H1 (cell line): ENCODE results near the gene ISX. TPM values are rescaled to one million over a fixed set of nuclear protein-coding genes. Genes with fewer than 3 reads are reported as not detected.

Experiments
- CTCF ChIA-PET: fragments of 300-600 bp; sonication (Branson Sonifier 250); formaldehyde crosslinking; loops from one replicate; lab custom pipeline; 2021; ENCODE audit not compliant: partially characterized antibody; lab: Charles Lee
- POLR2A ChIA-PET: fragments of 300-600 bp; sonication (Branson Sonifier 250); formaldehyde crosslinking; loops from one replicate; lab custom pipeline; 2021; ENCODE audit warnings: inconsistent platforms; ENCODE audit not compliant: partially characterized antibody; lab: Charles Lee
- DNase-seq, 2 experiments: peaks; one replicate each; pipeline versions ENCODE4 v3.0.0 to v3.0.0-alpha.2; 2010 to 2022; ENCODE audit warnings: low spot score in 2 of 2, low read depth in 1 of 2, mixed read lengths in 1 of 2
- FAIRE-seq: peaks from 2 replicates; lab custom pipeline; 2011; peaks lifted over from hg19 to GRCh38; lab: Jason Lieb, UNC
- H2AFZ ChIP-seq: 2 replicates; pipeline ENCODE4 v1.8.1; 2012; ENCODE audit warnings: low read length, inconsistent platforms
- H2AK5ac ChIP-seq: 2 replicates; pipeline ENCODE4 v1.6.1; 2013; ENCODE audit warnings: low read depth, low read length
- H2BK120ac ChIP-seq: replicated peaks from 2 replicates; pipeline ENCODE3; 2013; ENCODE audit warnings: low read depth, low read length, inconsistent platforms
- H2BK12ac ChIP-seq: 2 replicates; pipeline ENCODE4 v1.6.1; 2013; ENCODE audit warnings: low read depth, low read length
- H2BK15ac ChIP-seq: 2 replicates; pipeline ENCODE4 v1.6.1; 2013; ENCODE audit warnings: low read length
- H2BK20ac ChIP-seq: 2 replicates; pipeline ENCODE4 v1.6.1; 2013; ENCODE audit warnings: low read length
- H2BK5ac ChIP-seq: 2 replicates; pipeline ENCODE4 v1.6.1; 2013; ENCODE audit warnings: low read depth, low read length
- H3K14ac ChIP-seq: 2 replicates; pipeline ENCODE4 v1.6.1; 2013; ENCODE audit warnings: inconsistent platforms; ENCODE audit not compliant: insufficient read length
- H3K18ac ChIP-seq: 2 replicates; pipeline ENCODE4 v1.6.1; 2013; ENCODE audit warnings: low read length; ENCODE audit errors: extremely low read depth
- H3K23ac ChIP-seq: 2 replicates; pipeline ENCODE4 v1.6.1; 2013; ENCODE audit warnings: inconsistent platforms; ENCODE audit not compliant: insufficient read length
- H3K23me2 ChIP-seq: 2 replicates; pipeline ENCODE4 v1.6.1; 2013; ENCODE audit warnings: low read depth, low read length
- H3K27ac ChIP-seq: 2 replicates; pipeline ENCODE4 v1.6.1; 2011; ENCODE audit warnings: low read depth, low read length, inconsistent platforms
- H3K27me3 ChIP-seq, 4 experiments: replicated peaks in 1 of 4; 1 replicate in 1 of 4; 2 replicates in 3 of 4; pipeline versions ENCODE4 v1.6.1 to v1.8.1; 2011 to 2013; ENCODE audit warnings: low read length in 3 of 4, mild to moderate bottlenecking in 3 of 4, inconsistent platforms in 2 of 4, mixed read lengths in 2 of 4, moderate library complexity in 1 of 4; ENCODE audit not compliant: control insufficient read depth in 3 of 4, insufficient read depth in 3 of 4; ENCODE audit errors: extremely low read depth in 1 of 4
- H3K36me3 ChIP-seq, 4 experiments: 2 replicates each; pipeline versions ENCODE4 v1.6.1 to v1.8.1; 2011 to 2013; ENCODE audit warnings: mild to moderate bottlenecking in 4 of 4, low read length in 3 of 4, moderate library complexity in 2 of 4, control low read depth in 1 of 4, inconsistent platforms in 1 of 4; ENCODE audit not compliant: insufficient read depth in 4 of 4, control insufficient read depth in 2 of 4
- H3K4ac ChIP-seq: replicated peaks from 2 replicates; pipeline ENCODE3; 2013; ENCODE audit warnings: low read length, low read depth, mixed read lengths, inconsistent platforms; ENCODE audit not compliant: insufficient read length
- H3K4me1 ChIP-seq, 4 experiments: replicated peaks in 1 of 4; 1 replicate in 1 of 4; 2 replicates in 3 of 4; pipeline versions ENCODE4 v1.6.1 to v1.8.1; 2011 to 2013; ENCODE audit warnings: low read length in 3 of 4, inconsistent platforms in 2 of 4, mixed read lengths in 1 of 4; ENCODE audit not compliant: insufficient read depth in 4 of 4, control insufficient read depth in 3 of 4
- H3K4me2 ChIP-seq, 2 experiments: 2 replicates each; pipeline versions ENCODE4 v1.6.1 to v1.8.1; 2011 to 2013; ENCODE audit warnings: low read depth in 2 of 2, low read length in 2 of 2, control low read depth in 1 of 2, inconsistent platforms in 1 of 2, mild to moderate bottlenecking in 1 of 2; ENCODE audit not compliant: insufficient read depth in 1 of 2
- H3K4me3 ChIP-seq, 4 experiments: fragments of 200-600, 300-600 bp in 1 of 4; sonication (generic), shearing (Covaris generic), sonication (Bioruptor Twin) in 1 of 4; 2 replicates each; pipeline versions ENCODE4 v1.5.1 to v1.8.1; 2011 to 2016; ENCODE audit warnings: low read length in 4 of 4, low read depth in 3 of 4, control low read depth in 2 of 4, inconsistent platforms in 2 of 4, mild to moderate bottlenecking in 2 of 4, mixed read lengths in 1 of 4, moderate library complexity in 1 of 4; ENCODE audit not compliant: insufficient read depth in 2 of 4; ENCODE audit errors: extremely low read depth in 1 of 4
- H3K56ac ChIP-seq: replicated peaks from 2 replicates; pipeline ENCODE3; 2013; ENCODE audit warnings: low read depth, mild to moderate bottlenecking, mixed read lengths, low read length, inconsistent platforms; ENCODE audit not compliant: insufficient read length
- H3K79me1 ChIP-seq: 2 replicates; pipeline ENCODE4 v1.6.1; 2013; ENCODE audit warnings: low read depth, low read length, control low read depth
- H3K79me2 ChIP-seq, 2 experiments: 2 replicates each; pipeline versions ENCODE4 v1.6.1 to v1.8.1; 2012 to 2013; ENCODE audit warnings: low read length in 2 of 2, mild to moderate bottlenecking in 2 of 2, inconsistent platforms in 1 of 2; ENCODE audit not compliant: insufficient read depth in 2 of 2, control insufficient read depth in 1 of 2
- H3K9ac ChIP-seq, 4 experiments: replicated peaks in 1 of 4; 1 replicate in 1 of 4; 2 replicates in 3 of 4; pipeline versions ENCODE4 v1.6.1 to v1.8.1; 2011 to 2013; ENCODE audit warnings: low read depth in 3 of 4, low read length in 3 of 4, control low read depth in 2 of 4, mild to moderate bottlenecking in 2 of 4, moderate library complexity in 2 of 4, inconsistent platforms in 1 of 4; ENCODE audit errors: extremely low read depth in 1 of 4
- H3K9me3 ChIP-seq, 2 experiments: 2 replicates each; pipeline versions ENCODE4 v1.6.1 to v1.8.1; 2012 to 2013; ENCODE audit warnings: mild to moderate bottlenecking in 2 of 2, moderate library complexity in 2 of 2, control low read depth in 1 of 2, inconsistent platforms in 1 of 2, low read depth in 1 of 2, low read length in 1 of 2, mixed read lengths in 1 of 2; ENCODE audit not compliant: insufficient read depth in 2 of 2
- H4K20me1 ChIP-seq, 2 experiments: replicated peaks in 1 of 2; 2 replicates each; pipeline versions ENCODE3 to v1.8.1; 2011 to 2013; ENCODE audit warnings: inconsistent platforms in 2 of 2, low read length in 2 of 2, mild to moderate bottlenecking in 1 of 2; ENCODE audit not compliant: insufficient read depth in 2 of 2, control insufficient read depth in 1 of 2
- H4K5ac ChIP-seq: 2 replicates; pipeline ENCODE4 v1.6.1; 2013; ENCODE audit warnings: low read length, low read depth, mixed read lengths, inconsistent platforms; ENCODE audit not compliant: insufficient read length
- H4K8ac ChIP-seq: 2 replicates; pipeline ENCODE4 v1.8.0; 2013; ENCODE audit warnings: mild to moderate bottlenecking, moderate library complexity, low read length, inconsistent platforms; ENCODE audit not compliant: insufficient read depth; ENCODE audit errors: extremely low read depth
- H4K91ac ChIP-seq: replicated peaks from 2 replicates; pipeline ENCODE3; 2013; ENCODE audit warnings: low read length, mixed read lengths, inconsistent platforms; ENCODE audit not compliant: insufficient read length
- EZH2 ChIP-seq: fragments of 200-600 bp; sonication (generic); IDR thresholded peaks from 2 replicates; pipeline ENCODE4 v1.7.1; 2012; ENCODE audit warnings: low read depth, mild to moderate bottlenecking, moderate library complexity, low read length, inconsistent platforms; ENCODE audit not compliant: severe bottlenecking
- MAFK ChIP-seq: IDR thresholded peaks from 2 replicates; pipeline ENCODE4 v1.6.1; 2012; ENCODE audit warnings: low read depth, mild to moderate bottlenecking, improper control_type of control experiment, low read length
- POLR2A ChIP-seq, 2 experiments: IDR thresholded peaks; 1 replicate in 1 of 2; 2 replicates in 1 of 2; pipeline ENCODE4 v1.6.1; 2011; ENCODE audit warnings: low read depth in 2 of 2, low read length in 2 of 2, mild to moderate bottlenecking in 2 of 2; ENCODE audit errors: control extremely low read depth in 1 of 2
- SIX5 ChIP-seq: IDR thresholded peaks from 2 replicates; pipeline ENCODE4 v1.6.1; 2011; ENCODE audit warnings: mild to moderate bottlenecking, low read depth, low read length
- WGBS, 2 experiments: shearing (Covaris generic) in 1 of 2; methylation state at CpG; one replicate each; pipeline versions ENCODE4 v1.1.6 to v1.1.7; 2013 to 2015; ENCODE audit warnings: low lambda C conversion rate in 2 of 2, mixed read lengths in 2 of 2, inconsistent platforms in 1 of 2, low coverage in 1 of 2, missing lambda C conversion rate in 1 of 2; ENCODE audit not compliant: insufficient replicate concordance in 2 of 2, insufficient coverage in 1 of 2, insufficient read length in 1 of 2; ENCODE audit errors: extremely low coverage in 1 of 2, missing lambda C conversion rate in 1 of 2; 5-methylcytosine and 5-hydroxymethylcytosine counted together
- polyA plus RNA-seq, 7 experiments: library from polyadenylated mRNA; depleted of rRNA in 3 of 7; stranded (reverse) in 5 of 7; unstranded in 2 of 7; fragments of >200 nt in 5 of 7; fragments of 200-250 nt in 2 of 7; gene quantifications; 1 replicate in 5 of 7; 2 replicates in 1 of 7; 4 replicates in 1 of 7; pipeline versions ENCODE4 v1.2.1 to v1.2.3, GENCODE V29; 2011 to 2013; ENCODE audit warnings: missing spikeins in 2 of 7, mixed read lengths in 2 of 7
- total RNA-seq: library from RNA; stranded (reverse); fragmentation: NEBNext Ultra II Directional; extraction: Animal tissue kit (Norgen Biotek cat#: 25700); gene quantifications from 2 replicates; pipeline ENCODE4 v1.2.1, GENCODE V29; 2021

The ISX gene
- total and polyA plus RNA-seq, 2 of the 8 experiments (the other 6 are each of a cell fraction or from before 2014, with no cell fraction given) = not detected

GRCh38 chr22:35053060-35053835 lies 12.7 kb upstream of the ISX start:
- Histone ChIP-seq H3K4me1 (no peaks in the 10 kb centered on the region; a peak in 1 of 7 replicates), H3K27me3 (no peaks in the 10 kb centered on the region), H2BK15ac (no peak overlapping the region), H2AFZ (no peak overlapping the region), H3K79me1 (no peaks in the 10 kb centered on the region), H3K4me2 (no peak overlapping the region), H2AK5ac (no peak overlapping the region), H4K91ac (no peak overlapping the region), H2BK120ac (no peak overlapping the region), H3K23me2 (no peaks in the 10 kb centered on the region), H4K5ac (no peak overlapping the region), H3K18ac (no peak overlapping the region), H3K27ac (no peak overlapping the region), H4K8ac (no peak overlapping the region), H2BK12ac (no peak overlapping the region), H4K20me1 (no peaks in the 10 kb centered on the region), H3K4me3 (no peak overlapping the region), H3K9ac (no peak overlapping the region), H2BK5ac (no peak overlapping the region), H3K23ac (no peak overlapping the region), H2BK20ac (no peak overlapping the region), H3K56ac (no peak overlapping the region), H3K36me3 (no peaks in the 10 kb centered on the region), H3K4ac (no peak overlapping the region), H3K14ac (no peak overlapping the region), H3K9me3 (no peaks in the 10 kb centered on the region), H3K79me2 (no peaks in the 10 kb centered on the region)
- no peak for FAIRE-seq
- TF ChIP-seq MAFK = no peak
- TF ChIP-seq POLR2A (IDR thresholded peaks at IDR 0.05; ENCODE audit: control extremely low read depth in 1 of 2, low read depth in 2 of 2, low read length in 2 of 2) = no peak
- TF ChIP-seq SIX5 = no peak
- no peak for TF ChIP-seq EZH2
- CTCF ChIA-PET = interaction anchor here (1.3 to 2.0 kb wide), 3 partner anchors 10 to 97 kb away, joined by 3 to 6 read pairs (median 5); no protein-coding TSS in a partner anchor
- POLR2A ChIA-PET = interaction anchor here (0.6 kb wide), 1 partner anchor 100 kb away, joined by 4 read pairs; no protein-coding TSS in a partner anchor
- WGBS, 2 experiments = 87% methylated on average over 8 of the region's 8 CpGs; no CpG with 5 or more reads in 1 of the 2 experiments
- no peak for DNase-seq
